NCI-H510A (cell line): ENCODE results near the gene EMD.
"Not testable (repeated sequence)": the region's sequence is repeated elsewhere in the genome, so short reads cannot be mapped to it uniquely, and the experiment has no call there.

ENCODE experiments used
- DNase-seq: peaks from one replicate; lab custom pipeline; 2025; lab: John Stamatoyannopoulos, UW

EMD gene

DNA sequence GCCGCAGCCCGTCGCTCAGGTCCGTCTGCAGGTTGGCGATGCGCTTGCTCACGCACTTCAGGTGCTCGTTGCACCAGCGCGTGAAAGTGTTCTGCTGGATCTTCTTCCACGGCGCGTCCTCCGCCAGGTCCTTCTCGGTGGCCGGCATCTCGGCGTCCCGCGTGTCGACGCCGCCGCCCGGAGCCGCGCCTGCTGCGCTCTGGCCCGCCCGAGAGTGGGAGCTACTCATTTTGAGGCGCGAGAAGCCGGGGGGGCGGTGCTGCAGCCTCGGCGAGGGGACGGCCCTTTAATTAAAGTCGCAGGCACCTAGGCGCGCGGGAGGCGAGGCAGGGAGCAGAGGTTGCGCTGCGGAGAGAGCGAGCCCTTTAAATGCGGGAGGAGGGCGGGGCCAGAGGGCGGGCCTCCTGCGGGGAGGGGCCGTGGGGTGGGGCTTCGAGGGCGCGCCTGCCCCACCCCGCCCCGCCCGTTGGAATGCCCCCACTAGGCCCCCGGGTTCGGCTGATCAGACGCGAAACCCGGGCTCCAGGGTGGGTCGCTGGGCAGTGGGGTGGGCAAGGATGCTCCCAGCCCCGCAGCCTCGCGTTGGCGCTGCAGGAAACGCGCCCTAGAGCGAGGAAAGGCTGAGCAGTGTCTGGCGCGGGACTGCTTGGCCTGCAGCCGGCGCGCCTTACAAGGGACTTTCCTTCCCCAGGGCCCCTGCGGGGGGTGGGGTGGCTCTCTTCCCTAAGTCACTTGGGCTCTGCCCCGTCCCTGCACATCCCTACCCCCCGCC, 7.9 kb upstream of the EMD start:
- peak; percentile 82 for DNase-seq

DNA sequence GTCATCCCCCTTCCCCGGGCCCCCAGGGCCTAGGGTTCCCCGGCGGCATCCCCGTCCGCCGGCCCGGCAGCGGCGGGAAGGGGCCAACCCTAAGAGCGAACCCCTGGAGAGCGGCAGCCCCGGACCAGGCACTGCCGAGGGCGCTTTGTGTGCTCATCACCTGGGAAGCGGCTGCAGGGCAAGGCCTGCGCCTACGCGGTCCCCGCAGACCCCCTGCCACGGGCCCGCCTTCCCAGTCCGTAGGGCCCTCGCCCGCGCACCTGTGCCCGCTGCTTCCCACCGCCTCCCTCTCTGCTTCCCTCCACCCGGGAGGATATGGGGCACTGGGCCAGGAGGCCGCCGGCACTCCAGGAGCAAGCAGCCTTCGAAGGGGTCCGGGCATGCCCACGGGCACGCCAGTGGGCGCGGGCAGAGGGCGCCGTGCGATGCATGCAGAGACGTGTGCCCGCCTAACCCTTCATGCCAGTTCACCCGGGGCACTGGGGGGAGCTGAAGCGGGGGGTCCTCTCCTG, 7.2 kb upstream of the EMD start:
- no peak for DNase-seq

DNA sequence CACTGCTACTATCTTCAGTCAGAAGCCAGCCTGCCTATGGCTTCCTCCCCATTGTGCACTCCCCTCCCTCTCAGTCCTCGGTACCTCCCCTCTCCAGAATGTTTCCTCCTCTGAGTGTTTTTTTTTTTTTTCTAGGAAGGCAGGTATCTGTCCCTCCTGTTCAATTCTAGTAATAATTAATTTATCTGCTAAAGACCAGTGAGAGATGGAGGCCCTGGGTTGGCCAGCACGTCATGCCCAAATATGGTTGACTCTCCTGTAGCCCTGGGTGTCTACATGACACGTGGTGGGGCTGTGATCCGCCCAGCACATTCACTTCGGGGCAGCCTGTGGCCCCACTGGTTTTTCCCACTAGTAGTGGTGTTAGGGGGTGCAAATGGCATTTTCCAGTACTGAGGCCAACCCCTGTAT, 6.5 kb upstream of the EMD start:
- no peak for DNase-seq

DNA sequence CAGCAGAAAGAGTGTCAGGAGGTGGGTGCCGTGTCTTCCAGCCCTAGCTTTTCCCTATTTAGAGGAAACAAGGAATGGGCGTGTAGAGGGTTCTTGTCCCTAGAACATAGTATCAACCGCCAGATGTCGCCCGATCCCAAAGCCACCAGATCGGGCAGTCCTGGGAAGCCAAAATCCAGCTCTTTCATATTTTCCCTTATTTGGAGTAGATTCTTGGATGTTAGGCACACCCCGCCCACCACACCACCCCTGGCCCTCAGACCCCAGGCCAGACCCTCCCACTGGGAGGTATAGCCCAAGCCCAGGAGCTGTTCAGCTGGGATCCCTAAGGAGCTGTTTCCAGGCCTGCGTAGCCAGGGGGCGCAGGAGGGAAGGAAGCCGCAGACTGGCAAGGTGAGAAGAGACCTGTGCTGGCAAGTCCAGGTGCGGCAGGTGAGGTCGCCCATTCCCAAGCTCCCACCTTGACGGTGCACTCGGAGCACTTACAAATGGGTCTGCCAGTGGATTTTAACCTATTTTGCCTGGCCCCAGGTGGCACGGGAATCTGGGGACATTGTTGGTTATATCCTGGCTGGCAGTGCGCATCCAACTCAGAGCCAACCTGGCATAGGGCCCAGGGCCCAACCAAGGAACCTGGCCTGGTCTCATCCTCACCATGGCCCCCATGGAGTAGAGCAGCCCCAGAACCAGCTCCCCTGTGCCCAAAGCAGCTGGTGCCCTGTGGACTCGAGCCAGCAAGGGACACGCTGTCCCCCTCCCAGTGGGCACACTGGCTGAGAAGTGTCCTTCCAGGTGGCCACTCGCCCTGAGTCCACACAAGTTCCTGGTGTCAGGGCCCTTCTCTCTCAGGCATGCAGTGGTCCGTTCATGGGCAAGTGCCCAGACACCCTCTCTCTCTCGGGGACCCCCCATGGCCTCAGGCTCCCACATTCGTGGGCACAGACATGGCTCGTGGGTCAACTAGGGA, 5.5 kb upstream of the EMD start:
- DNase-seq, result peak; percentile 79

DNA sequence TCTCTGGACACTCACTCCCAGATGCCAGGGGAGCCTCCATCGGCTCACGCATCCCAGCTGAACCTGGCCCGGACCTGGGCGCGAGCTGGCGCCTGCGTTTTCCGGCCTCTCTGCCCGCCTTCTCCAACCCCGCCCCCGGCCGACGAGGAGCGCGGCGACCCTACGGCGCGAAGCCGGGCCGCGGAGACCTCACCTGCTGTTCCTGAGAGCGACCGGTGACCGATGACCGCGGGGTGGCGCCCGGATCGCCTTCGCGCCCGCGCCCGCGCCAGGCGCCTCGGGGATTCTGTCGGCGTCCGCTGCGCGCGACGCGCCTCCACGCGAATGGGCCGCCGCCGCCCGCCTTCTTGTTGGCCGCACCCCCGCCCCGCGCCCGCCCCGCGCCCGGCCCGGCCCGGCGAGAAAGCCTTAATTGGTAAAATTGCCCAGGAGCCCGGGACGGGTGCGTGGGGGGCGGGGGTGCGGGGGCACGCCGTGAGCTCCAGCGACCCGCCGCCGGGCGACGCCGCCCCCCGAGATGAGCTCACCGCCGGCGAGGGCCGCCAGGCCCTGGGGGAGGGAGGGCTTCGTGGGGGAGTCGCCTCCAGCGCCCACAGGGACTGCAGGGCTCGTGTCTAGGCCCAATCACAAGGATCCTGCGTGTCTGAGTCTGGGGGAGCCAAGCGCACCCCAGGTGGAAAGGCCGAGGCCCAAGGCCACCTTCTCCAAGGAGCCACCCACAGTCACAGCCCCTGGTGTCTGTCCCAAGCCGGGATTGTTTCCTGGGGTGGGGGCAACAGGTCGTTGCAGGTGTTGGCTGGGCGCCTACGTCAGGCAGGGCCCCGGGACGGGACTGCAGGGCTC, 4.6 kb upstream of the EMD start, which contains the start of gene FLNA:
Gene FLNA, minus strand, starts transcription at position 322 of the 843 bp plus-strand sequence. CDS start 3,389 bp downstream, outside the sequence.
- DNase-seq, result peak; percentile 43

DNA sequence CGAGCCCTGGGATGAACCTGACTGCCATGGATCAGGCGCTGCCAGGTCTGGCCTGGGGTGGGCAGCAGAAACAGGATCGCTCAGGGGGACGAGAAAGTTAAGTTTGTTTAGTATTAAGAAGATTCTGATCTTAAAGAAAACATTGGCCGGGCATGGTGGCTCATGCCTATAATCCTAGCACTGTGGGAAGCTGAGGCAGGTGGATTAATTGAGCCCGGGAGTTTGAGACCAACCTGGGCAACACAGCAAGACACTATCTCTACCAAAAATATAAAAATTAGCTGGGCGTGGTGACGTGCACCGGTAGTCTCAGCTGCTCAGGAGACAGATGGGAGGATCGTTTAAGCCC, 4.0 kb upstream of the EMD start:
- DNase-seq, result no peak

DNA sequence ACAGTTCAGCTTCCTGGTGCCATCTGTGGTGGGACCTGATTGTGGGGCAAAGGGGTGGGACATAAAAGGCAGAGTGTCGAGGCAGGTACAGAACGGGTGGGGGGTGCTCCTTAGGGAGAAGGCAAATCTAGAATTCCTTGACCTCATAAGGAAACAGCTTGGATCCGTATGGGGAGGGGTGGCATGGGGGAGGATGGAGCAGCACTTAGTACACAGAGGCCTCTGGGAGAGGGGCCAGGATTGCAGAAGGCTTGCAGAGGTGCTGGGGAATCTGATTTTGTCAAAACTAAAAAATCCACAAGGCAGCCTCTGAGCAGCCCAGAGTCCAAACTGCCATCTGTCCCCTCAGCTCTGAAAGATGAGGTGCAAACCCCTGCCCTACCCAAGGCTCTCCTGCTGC, 2.3 kb upstream of the EMD start:
- DNase-seq, result no peak

DNA sequence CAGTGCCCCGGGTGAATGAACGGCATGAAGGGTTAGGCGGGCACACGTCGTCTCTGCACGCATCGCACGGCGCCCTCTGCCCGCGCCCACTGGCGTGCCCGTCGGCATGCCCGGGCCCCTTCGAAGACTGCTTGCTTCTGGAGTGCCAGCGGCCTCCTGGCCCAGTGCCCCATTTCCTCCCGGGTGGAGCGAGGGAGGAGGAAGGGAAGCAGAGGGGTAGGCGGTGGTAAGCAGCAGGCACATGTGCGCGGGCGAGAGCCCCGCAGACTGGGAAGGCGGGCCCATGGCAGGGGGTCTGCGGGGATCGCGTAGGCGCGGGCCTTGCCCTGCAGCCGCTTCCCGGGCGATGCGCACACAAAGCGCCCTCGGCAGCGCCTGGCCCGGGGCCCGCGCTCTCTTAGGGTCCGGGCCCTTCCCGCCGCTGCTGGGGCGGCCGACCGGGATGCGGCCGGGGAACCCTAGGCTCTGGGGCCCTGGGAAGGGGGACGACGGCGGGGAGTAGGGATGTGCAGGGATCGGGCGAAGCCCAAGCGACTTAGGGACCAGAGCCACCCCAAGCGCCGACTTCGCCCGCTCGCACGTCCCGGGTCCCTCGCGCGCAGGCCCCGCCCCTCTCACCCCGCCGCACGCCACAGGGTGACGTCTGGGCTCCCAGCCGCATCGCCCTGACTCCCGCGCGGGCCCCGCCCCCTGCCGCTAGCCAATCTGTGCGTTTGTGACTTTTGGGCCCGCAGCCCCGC, 866 bp upstream of the EMD start:
- DNase-seq, result no peak

DNA sequence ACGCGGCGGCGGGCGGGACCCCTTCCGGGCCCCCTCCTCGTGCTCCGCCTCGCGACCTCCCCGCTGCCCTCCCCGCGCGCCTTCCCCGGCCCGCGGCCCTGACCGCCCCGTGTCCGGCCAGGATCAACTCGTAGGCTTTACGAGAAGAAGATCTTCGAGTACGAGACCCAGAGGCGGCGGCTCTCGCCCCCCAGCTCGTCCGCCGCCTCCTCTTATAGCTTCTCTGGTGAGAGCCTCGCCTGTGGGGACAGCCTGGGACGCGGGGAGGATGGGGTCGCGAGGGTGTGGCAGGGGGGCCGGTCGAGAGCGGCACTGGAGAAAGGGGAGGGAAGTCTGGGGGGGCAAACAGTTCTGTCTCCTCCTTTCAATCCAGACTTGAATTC, 465 bp downstream of the EMD start:
- DNase-seq, result no peak

DNA sequence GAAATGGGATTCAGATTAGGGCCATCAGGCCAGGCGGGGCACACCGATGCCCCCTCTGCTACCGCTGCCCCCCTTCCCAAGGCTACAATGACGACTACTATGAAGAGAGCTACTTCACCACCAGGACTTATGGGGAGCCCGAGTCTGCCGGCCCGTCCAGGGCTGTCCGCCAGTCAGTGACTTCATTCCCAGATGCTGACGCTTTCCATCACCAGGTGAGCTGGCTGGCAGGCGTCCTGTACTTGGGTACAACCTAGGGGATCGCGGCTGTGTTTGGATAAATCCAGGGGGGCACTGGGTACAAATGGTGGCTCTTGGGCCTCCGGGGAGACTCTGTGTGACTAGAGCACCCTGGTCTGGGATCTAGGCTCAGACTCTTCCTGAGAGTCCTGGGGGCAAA, 1.1 kb downstream of the EMD start:
- no peak for DNase-seq

DNA sequence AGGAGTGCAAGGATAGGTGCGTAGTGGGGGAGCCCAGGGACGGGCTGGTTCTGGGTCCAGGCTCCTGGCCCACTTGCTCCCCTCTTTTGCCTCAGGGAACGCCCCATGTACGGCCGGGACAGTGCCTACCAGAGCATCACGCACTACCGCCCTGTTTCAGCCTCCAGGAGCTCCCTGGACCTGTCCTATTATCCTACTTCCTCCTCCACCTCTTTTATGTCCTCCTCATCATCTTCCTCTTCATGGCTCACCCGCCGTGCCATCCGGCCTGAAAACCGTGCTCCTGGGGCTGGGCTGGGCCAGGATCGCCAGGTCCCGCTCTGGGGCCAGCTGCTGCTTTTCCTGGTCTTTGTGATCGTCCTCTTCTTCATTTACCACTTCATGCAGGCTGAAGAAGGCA, 1.7 kb downstream of the EMD start:
- DNase-seq, result no peak

DNA sequence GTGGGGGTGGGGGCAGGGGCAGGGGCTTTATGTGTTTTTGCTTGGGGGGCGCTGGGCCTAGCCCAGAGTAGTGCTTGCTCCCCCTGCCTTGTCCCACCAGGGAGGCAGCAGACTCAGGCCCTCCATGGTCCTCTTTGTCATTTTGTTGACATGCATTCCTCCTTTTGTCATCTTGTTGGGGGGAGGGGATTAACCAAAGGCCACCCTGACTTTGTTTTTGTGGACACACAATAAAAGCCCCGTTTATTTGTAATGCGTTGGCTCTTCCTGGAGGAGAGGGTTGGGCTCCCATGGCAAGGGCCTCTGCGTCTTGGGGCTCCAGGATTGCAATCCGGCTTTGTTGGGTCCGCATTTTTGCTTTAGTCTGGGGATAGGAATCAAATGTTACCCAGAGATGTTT, 2.2 kb downstream of the EMD start:
- DNase-seq, result no peak

DNA sequence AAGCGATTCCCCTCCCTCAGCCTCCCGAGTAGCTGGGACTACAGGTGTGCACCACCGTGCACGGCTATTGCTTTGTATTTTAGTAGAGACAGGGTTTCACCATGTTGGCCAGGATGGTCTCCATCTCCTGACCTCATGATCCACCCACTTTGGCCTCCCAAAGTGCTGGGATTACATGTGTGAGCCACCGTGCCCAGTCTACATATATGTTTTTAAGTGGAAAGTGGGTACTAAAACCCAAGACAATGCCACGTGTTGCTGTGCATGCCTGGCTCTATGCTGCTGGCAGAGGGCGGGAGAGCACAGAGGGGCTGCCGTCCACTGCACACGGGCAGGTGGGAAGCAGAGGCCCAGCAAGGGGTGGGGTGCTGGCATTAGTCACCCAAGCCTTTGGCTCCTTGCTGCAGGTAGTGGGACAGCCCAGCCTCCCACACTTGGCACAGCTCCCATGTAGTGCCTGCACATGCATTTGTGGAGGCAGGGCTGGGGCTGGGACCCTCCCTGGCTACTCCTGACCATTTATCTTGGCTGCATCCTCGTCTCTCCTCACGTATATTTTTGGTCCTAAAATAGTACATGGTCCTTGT, 3.5 kb downstream of the EMD start:
- no peak for DNase-seq

DNA sequence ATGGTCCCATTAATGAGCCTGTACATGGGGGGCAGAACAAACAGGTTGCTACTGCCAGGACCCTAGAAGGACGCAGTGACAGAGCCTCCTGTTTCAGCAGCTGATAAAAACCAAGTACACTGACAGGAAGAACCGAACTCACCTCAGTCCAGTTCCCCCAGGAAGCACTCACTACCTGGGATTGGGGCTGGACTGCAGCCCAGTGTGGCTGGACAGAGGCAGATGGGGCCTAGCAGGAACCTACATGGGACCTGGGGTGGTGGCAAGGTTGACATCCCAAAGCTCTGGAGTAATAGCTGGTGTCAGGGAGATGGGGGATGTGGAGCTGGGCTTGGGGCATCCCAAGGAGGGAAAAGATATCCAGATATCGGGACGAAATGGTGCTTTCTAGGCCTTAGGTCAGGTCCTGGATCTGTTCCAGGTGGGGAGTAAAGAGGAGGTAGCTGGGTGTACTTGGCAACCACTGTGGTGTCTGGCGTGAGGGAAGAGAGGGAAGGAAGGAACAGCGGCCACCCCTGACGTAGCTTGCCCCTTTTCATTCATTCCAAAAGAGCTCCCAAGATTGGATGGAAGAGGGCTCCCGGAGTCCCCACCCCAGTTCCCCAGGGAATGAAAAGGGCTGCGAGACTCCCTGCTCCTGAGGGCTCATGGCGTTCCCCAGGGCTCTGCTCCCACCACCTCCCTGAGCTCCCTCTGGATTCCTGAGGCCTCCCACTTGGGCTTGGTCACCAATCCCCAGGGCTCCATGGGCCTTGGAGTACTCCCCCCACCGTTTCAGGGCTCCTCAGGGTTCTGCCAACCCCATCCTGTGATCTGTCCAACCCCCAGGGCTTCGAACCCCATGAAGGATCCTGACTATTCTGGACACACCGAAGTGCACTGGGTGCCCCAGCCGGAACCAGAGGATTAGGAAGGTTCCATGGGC, 4.5 kb downstream of the EMD start:
- DNase-seq, result no peak

DNA sequence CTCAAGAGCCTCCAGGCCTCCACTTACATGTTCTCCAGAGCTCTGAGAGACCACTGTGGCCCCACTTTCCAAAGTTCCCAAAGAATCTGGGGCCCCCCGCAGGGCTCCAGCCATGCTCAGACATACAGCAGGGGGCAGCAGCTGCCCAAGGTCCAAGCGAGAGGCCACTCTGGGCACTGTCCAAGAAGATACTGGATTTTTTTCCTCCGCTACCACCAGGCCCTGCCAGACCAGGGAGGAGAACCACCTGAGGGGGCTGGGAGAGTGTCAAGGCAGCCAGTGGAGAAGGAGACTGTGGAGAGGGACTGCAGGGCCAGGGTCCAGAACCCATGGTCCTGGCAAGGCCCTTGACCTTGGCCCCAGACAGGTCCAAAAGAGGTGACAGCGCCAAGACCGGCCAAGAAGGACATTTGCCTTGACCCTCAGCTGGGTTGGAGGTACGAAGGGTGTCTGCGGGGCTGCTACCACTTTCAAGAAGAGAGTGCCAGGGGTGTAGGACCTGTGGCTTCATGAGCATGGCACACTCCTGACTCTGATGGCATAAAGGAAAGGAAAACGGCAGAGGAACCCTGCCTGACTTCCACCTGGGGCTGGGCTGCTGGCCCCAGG, 5.3 kb downstream of the EMD start:
- DNase-seq, result no peak

DNA sequence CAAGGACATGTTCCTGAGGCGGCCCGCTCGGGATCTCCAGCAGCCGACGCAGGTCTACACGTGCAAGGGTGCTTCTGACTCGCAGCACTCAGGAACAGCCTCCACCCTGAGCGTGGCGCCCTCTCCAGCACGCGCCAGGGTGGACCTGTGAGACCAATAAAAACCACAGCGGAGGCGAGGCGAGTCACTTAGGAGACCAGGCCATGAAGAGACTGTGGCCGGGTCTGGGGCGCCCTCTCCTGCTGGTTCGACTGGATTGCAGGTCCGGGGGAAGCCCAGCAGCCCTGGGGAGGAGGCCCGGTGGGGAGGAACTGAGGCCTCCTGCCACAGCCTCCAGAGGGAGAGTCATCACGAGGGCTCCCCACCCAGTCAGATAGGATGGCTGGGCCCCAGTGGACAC, 9.0 kb downstream of the EMD start:
- DNase-seq, result not testable (repeated sequence)

DNA sequence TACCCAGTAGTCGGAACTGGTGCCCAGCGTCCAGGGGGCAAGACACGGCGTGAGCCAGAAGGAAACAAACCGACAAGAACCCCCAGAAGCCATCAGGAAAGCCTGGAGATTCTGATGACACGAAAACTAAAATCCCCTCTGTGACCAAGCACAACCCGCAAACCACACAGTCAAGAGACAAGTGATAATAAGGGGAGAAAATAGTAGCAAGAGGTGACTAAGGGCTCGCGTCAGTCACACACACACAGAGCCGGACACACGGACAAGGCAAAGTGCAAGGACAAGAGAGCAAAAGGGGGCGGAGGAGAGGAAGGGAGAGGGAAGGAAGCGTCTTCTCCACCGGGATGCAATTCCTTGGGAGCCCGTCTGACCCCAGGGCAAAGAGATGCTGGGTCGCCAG, 9.6 kb downstream of the EMD start:
- DNase-seq, result not testable (repeated sequence)

DNA sequence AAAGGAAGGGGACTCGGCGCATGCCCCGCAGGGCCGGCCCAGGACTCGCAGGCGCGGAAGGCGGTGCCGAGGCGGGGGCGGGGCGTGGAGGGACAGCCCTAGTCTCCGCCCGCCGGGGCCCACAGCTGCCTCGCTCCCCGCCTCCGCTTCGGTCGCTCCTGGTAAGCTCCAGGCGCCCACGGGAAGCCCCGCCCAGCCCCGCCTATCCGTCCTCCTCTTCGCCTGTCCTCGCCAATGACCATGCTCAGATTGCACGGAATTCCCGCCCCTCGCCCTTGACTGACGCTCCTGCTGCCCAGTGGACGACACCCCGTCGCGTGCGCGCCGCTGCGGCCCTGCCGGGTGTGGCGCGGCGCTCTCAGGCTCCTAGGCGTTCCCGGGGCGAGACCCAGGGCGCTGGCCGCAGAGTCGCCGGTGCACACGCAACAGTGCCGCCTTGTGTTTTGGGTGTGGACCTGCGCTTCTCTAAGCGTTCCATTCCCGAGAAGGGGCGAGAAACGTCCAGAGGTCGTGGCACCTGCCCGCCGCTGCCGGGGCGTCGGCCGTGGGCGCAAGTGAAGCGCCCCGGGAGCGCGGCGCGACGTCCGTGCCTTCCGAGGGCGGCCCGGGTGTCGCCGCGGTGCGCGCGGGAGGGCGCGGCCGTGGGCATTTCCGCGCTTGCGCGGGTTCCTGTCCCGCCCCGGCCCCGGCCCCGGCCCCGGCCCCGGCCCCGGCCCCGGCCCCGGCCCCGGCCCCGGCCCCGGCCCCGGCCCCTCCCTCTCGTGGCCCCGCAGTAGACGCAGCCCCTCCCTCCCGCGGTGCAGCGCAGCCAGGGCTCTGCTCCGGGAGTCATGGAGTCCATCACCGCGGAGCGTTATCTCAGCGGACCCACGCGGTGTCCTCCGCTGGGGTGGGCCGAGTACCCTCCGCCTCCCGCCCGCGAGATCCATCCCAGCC, 11.0 kb downstream of the EMD start:
- not testable (repeated sequence) for DNase-seq
